Fibroblast of skin of abdomen (primary cell): ENCODE results near the gene CD96.
"Not testable (repeated sequence)": the region's sequence is repeated elsewhere in the genome, so short reads cannot be mapped to it uniquely, and the experiment has no call there.

Experiments used
- DNase-seq: peaks from one replicate; pipeline ENCODE4 v3.0.0-alpha.2; 2013

The CD96 gene

DNA sequence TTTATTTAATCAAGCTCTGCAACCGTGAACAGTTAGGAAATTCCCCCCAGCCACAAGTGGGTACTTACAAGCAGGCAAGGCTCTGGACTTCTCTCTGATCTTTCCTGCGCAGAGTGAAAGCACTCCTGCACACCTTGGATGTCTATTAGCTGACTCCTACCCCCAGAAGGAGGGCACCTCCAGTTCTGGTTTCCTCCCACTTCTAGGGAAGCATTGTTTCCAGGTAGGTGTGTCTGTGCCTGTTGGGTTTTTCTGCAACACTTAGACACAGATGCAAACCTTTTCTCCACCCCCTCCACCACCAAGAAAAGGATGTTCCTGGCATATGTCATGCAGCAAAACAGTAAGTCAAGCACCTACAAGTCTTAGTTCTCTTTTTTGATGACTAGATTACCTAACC, 53.2 kb downstream of the CD96 start, which contains the start of gene ZBED2:
Gene ZBED2 (minus strand): TSS at position 115 of the 400 bp plus-strand sequence. CDS start 1,145 bp downstream, outside the sequence.
- DNase-seq = no peak

DNA sequence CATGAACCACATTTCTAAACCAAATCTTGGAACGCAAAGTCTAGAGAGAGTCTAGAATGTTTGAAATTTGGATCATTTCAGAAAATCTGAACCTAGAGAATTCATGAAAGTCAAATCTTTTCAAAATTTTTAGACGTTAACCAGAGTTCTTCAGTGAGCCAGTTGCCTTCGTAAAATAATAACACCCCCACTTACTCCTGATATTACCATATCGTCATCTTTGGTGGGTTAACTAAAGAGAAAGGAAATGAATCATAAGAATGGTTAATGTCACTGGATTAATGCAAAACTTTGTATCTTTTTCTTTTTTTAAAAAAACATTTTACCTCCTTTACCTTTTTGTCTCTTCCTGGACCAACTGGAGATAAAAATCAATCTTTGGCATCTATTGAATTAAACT, 54.3 kb downstream of the CD96 start:
- DNase-seq = no peak

DNA sequence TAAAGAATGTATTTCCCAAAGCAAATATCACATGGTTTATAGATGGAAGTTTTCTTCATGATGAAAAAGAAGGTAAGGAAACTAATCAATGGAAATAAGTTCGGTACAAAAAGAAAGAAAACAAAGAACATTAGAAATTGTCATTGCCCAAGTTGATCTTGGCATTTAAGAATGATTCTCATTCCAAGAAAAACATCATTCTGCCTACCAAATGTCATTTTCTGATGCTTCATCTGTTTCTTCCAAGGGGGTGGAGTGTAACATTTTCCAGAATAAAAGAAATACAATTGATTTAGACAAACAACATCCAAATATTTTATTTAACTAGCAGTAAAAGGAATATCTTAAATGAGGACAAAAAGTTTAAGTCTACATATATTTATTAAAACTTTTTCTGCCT, 56.1 kb downstream of the CD96 start:
- DNase-seq = no peak

DNA sequence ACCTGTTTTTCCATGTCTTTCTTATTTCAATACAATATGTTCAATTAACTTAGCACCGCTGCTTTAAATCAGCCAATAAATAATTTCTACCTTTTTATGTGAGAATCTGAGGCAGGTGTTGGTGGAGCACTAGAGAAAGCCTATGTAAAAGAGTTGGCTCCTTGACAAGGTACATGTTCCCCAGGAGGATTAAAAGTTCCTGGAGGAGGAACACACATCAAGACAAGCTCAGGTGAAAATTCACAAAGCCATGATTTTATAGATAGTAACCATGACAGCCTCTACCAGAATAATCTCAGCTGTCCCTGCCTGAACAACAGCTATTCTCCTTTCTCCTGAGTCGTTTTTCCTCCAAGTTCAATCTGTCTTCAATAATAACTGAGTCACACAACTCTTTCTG, 56.6 kb downstream of the CD96 start:
- DNase-seq = no peak

DNA sequence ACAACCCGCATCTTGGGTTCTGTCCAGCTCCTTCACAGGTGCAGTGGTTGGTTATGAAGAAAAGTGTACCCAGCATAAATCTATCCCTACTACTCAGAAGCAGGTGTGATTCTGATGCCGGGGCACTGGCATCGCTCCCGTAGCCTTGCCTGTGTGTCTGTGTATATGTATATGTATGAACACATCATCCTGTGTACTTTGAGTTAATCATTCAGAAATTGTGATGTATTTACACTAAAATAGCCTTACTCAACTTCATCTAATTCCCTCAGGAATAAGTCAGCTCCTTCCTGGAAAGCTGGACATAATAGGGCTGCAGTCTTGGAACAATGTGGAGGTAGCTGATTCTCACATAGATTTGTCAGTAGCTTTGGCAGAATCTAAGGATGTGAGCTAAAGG, 59.8 kb downstream of the CD96 start:
- no peak for DNase-seq

DNA sequence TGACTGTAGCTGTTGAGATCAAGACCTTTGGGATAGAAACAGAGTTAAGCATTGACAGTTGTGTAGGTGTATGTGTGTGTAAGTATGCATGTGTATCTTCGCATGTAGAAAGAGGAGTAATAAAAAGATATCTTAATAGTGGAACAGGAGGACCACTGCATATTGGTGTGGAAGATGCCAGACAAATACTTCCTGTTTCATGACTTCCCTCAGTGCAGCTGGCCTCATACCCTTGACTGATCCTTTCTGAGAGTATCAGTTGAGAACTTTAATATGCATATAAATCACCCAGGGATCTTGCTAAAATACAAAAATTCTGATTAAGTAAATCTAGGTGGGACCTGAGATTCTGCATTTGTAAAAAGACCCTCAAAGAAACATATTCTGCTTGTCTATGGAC, 61.7 kb downstream of the CD96 start:
- DNase-seq = no peak

DNA sequence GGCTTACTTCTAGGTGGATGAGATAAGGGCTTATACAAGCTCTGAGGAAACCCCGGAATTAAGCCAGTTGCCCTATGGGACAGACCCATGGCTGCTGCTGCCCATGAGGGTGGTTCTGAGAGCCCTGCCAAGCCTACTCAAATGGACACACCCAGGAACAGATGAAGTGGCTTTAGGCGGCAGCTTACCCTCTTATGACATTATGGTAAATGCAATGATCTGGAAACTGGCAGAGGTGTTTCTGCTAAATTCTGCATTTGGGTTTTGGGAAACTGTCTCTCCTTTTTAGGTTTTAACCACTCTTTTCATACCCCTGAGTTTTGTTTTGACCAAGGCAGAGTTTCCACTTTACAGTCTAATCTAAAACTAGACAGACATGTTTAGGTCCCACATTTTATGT, 62.1 kb downstream of the CD96 start:
- no peak for DNase-seq

DNA sequence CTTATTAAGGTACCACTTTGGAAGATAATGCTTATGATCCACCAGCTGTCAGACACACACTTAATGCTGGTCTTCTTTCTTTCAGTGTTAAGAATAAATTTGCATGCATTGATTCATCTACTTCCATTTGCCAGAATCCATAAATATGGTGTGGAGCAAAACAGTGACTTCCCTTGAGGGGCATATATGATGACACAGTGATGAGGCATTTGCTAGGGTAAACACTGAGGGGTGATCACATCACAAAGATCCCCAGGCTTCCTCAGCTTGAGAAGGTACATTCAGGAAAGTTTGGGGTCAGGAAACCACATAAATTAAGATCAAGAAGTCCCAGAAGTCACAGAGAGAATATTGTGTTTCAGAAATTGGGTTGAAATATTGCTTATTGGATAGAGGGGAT, 63.0 kb downstream of the CD96 start:
- DNase-seq = peak; percentile 28

DNA sequence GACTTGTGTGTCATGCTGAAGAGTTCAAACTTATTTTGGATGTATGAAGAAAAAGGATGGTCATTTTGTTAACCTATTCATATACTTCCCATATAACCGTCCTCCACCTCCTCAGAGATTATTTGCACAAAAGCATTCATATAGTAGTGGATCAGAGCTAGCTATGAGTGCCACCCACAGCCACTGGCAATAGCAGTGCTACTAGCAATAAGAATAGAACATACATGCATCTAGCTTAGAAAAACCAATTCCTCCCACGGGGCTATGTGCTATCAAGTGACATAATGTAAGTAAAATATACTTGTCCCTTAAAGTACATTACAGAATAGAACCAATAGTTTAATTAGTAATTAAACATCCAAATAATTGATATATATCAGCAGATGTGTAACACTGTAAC, 63.5 kb downstream of the CD96 start:
- no peak for DNase-seq

DNA sequence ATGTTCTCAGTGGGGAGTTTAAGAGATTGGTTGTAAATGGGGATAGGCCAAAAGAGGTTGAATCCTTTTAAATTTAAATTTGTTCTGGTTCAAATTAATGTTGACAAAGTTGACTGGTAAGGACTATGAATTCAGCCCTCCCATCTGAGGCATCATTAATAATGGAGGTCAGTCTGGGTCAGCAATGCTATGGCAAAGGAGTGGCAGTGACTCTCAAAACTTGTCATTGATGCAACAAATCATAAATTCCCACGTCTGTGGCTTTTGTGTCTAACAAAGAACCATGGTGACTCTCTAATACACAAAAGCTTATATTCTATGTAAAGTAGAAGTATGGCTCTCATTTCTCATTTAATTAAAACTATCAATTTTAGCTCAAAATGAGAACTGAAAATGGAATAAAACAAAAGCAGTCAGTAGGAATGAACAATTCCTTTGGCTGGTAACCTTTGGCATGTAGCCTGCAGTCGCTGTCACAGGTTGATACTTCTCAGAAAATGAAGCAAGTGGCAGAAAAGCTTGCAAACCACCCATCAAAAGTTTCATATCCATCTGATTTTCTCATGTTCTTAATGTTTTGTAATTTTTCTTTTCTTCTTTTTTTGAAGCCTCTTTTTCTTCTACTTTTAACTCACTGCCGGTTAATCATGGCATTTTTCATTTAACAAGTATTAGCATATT, 65.4 kb downstream of the CD96 start:
- no peak for DNase-seq

DNA sequence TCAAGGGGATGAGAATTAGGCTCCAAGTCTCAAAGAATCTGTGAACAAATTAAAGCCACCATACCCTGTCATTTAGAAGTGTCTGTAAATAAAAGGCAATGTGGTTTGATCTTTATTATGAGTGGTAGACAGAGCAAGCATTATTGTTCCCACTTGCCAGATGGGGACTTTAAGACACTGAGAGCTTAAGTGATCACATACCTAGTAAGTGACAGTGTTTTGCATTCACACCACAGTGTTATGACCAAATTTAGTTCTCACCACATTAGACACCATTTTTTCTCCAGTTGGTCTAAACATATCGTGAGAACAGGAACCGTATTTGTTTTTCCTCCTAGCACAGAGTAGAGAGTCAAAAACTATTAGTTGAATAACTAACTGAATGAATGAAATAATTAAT, 66.4 kb downstream of the CD96 start:
- no peak for DNase-seq

DNA sequence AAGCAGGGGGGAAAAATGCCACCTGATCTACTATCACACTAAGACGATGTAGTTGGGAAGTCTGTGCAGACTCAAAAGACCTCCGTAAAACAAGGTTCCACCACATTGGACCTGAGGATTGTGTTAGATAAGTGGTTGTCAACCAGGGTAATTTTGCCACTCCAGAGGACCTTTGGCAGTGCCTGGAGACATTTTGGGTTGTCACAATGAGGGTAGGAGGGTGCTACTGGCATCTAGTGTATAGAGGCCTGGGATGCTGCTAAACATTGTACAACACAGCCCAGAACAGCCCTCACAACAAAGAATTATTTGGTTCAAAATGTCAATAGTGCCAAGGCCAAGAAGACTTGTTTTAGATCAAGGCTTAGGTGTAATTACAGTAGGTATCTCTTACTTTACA, 67.7 kb downstream of the CD96 start:
- DNase-seq = no peak

DNA sequence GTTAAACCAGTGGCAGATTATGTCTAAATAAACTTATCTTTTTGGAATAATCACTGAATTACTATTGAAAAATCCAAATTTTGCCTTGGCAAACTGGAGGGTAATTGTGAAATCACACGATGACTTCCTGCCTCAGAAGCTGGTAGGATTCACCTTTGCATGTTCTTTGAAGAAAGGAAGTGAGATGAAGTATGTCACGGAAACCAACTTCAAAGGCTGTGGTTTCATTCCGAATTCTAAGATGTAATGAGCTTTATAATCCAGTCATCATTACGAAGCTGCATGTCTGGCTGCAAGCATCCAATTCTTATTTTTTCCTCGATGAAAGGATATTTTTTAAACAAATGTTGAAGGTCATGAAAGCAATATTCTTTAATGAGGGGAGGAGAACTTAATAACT, 68.2 kb downstream of the CD96 start:
- no peak for DNase-seq

DNA sequence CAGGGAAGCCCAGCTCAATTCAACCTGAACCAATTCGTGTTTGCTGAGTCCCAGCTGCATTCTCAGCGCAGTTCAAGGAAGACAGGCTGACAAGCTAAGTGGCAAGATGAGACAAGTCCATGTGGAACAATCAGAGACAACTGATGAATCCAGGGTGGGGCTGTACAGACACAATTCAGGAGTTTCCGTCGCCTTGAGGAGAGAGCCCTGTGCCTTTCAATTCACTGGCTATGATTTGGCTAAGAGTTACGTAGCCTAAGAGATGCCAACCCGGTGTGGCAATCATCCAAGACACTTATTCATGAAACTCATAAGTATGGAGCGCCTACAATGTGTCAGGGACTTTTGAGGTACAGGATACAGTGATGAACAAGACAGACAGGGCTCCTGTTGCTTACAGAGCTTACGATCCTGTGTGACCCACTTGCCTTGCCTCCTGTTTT, 68.6 kb downstream of the CD96 start:
- DNase-seq = no peak

DNA sequence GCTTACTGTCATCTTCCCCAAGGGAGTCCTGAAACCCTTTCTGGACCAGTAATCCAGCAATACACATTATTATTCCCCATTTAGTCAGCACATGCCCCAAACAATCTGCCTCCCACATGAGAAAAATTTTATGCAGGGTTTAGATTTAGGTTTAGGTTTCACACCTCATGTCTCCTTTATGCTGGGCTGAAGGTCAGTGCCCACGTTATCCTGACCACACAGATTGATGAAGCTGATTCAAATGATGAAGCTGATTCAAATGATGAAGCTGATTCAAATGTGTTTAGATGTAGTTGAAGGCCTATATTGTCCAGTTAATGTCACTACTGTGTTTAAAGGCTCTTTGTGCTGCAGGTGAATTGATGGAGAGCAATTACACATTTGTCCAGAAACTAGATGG, 71.3 kb downstream of the CD96 start:
- no peak for DNase-seq

DNA sequence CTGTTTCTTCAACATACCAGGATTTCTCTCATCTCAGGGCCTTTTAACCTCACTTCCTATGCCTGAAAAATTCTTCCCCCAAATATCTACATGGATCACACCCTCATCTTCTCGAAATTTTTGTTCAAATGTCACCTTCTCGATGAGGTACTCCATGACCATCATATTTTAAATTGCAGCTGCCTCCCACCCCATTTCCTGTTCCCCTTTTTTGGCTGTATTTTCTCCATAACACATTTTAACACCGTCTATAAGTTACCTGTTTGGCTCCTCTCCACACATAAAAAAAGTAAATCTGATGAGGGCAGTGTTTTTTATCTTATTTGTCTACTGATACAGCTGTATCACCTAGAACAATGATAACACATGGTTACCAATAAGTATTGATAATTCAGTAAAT, 73.9 kb downstream of the CD96 start:
- no peak for DNase-seq

DNA sequence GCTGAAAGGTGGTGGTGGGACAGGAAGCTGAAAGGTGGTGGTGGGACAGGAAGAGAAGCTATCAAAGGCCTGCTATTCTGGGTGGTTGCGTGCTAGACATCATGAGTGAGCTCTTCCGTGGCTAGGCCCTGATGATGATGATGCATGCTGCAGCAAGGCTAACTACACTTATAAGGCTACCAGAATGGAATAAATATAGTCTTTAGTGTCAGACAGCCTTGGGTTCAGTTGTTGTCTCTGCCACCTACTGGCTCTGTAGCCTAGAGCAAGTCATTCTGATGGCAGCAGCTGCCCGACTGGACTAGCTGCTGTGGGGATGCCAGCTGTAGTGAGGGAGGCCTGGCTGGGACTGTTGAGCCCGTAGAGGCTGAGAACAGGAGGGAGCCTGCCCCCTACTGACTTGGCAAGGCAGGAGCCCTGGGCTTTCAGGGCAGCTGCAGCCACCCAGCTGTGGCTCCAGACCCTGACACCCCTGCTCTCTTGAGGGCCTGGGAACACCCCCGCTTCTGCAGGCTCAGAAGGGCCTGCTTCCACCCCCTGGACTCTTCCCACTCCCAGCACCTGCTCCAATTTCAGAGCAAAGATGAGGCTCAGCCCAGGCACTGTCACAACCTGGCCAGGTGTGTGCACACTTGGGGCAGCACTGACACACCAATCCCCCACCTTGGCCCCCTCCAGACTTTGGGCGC, 74.6 kb downstream of the CD96 start:
- no peak for DNase-seq

DNA sequence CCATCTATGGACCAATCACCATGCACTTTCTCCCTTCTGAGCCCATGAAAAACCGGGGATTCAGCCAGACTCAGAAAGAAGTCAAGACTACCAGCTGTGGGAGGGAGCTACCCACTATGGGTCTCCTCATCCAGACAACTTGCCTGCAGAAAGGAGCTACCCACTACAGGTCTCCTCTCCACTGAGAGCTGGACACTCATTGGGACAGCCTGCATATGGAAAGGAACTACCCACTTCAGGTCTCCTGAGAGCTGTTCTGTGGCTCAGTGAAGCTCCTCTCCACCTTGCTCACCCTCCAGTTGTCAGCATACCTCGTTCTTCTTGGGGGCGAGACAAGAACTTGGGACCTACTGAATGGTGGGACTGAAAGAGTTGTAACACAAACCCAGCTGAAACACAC, 75.4 kb downstream of the CD96 start:
- DNase-seq = no peak

DNA sequence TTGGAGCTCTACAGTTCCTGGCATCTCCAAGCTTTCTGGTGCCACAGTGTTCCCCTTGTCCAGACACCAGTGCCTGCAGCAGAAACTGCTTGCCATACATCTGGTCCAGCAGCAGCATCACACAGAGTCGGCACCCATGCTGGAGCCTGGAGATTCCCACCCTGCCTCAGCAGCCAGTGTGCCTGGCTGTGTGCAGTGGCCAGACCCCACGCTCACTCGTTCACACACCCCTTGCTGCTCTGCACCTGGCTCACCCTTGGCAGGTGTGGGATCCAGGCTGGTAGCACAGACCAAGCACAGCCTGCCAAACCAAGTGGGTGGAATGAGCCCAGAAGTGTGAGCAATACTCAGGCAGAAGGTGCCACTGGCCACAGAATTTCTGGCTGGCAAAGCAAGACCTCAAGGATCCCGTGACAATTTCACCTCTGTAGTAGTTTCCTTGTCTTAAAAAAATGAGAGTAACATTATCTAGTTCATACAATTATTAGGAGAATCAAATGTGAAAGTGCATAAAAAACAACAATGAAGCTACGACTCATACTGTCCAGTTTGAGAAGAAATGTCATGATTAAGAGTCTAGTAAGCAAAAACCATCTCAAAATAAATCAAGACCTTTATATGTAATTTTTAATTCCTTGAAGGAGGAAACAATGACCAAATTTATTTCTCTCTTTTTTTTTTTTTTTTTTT, 76.1 kb downstream of the CD96 start:
- no peak for DNase-seq

DNA sequence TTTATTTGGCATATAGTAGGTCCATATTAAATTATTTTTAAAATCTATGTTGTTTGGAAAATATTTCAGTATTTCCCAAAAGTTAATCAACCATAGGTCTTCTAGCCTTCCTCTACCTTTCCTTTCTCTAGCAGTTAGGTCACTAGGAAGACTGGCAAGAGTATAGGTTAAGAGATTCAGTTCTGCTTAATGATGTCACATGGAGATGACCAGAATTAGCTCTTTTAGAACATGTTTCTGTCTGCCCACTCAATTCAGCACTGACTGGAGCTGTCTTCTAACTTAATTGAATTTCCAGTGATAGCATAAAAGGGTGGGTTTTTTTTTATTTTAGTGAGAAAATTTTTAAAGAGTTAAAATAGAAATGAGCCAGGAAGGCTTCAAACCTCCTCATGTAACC, 76.9 kb downstream of the CD96 start:
- DNase-seq = no peak

DNA sequence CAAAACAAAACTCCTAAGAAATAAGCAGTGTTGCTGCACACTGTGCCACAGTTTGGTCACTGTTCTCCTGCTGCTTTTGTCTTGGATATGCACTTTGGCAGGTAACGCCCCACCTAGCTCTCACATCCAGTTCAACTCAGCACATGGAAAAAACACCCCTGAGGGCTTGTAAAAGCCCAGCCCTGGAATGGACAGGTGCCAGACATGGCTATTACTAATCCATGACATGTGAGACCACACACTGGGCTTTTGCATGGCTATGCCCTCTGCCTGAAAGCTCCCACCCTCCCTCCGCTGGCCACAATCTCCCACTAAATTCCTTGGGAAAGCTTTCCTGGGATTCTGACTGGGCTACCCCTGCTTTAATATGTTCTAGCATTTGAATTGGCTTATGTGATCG, 77.8 kb downstream of the CD96 start:
- peak; percentile 17 for DNase-seq

DNA sequence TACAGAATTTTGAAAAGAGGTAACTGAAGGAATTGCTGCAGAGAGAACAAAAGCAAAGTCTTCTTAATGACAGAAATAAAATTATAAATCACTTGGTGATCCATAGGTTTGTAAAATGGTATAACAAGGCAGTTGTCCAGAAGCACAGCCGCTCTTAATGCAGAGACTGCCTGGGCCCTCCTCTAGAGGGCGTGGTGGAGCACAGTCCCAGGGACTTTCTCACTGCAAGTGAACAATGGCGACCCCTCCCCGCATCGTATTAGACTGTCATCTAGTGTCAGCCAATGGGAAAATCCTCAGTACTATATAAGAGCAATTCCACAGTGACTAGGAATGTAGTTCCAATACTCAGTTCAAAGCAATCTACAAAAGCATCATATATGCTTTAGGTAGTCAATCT, 79.5 kb downstream of the CD96 start:
- DNase-seq = no peak

DNA sequence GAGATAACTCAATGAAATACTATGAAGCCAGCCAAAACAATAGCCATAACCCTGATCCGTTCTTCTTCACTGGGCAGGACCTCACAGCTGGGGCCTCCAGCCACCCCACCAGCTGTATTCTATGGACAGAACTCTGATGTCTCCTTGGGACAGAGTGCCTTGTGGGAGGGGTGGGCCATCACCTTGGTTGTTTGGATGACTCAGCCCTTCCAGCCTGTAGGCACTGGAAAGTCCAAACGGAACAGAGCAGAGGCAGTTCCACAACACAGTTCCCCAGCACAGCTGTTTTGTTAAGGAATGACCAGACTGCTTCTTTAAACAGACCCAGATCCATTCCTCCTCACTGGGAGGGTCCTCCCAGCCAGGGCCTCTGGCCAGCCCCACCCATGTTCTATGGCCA, 85.1 kb downstream of the CD96 start:
- DNase-seq = no peak

DNA sequence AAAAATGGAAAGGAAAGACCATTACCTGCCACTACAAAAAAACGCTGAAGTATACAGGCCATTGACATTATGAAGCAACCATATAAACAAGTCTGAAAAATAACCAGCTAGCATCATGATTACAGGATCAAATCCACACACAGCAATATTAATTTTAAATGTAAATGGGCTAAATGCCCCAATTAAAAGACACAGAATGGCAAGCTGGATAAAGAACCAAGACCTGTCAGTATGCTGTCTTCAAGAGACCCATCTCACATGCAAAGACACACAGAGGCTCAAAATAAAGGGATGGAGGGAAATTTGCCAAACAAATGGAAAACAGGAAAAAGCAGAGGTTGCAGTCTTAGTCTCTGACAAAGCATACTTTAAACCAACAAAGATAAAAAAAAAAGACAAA, 87.0 kb downstream of the CD96 start:
- DNase-seq = not testable (repeated sequence)
